GM18951 (cell line): ENCODE results near the gene ZNF606.
A peak's percentile ranks its signal among the peaks of the same experiment; 100 is the strongest.

ENCODE experiments used
- POLR2A ChIP-seq: IDR thresholded peaks from 4 replicates; pipeline ENCODE4 v1.6.1; 2011; ENCODE audit warnings: mild to moderate bottlenecking; ENCODE audit not compliant: insufficient read length, insufficient read depth; ENCODE audit errors: extremely low read depth
- in situ Hi-C: fragments of 300-500 bp; cut with MboI; formaldehyde crosslinking; loops from one replicate; pipeline ENCODE4 v1.12.0; 2022; ENCODE audit warnings: low sequenced_read_pairs, mixed read lengths, inconsistent platforms; ENCODE audit not compliant: unreplicated experiment

The ZNF606 gene

DNA sequence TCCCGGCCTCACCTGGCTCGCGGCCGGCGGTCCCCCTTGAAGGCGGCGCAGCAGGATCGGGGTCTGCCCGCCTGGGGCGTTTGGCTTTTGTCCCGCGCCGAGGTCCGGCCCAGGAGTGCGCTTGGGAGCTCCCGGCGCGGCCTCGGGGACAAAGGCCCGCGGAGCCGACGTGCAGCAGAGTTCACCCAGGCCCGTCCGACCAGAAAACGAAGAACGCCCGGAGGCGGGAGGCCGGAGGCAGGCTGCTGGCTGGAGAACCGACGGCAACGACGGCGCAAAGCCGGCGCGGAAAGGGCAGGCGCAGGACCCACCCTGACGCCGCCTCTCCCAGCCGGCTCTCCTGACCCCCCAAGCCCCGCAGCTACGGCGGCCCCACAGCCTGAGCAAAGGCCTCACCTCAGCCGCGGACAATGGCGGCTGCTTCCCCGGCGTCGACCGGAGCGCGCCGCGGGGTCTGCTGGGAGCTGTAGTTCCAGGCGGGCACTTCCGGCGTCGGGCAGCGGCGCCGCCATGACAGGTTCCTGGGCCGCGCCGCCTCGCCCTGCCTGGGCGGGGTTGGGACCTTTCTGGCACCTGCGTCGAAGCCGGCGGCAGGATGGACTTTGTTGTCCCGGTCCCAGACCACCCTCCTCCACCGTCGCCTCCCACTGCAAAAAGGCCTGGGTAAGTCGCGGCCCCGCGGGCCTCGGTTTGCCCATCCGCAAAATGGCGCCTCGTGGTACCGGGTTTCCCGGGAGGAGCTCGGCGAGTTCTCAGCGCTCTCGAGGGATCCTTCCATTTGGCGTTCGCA lies at the start of gene ZNF606:
Gene ZNF606 (minus strand): TSS at position 437 of the 790 bp plus-strand sequence. CDS start 1,501 bp downstream, outside the sequence.
- in situ Hi-C loops = no loop called here
- TF ChIP-seq POLR2A = peak; percentile 79

GRCh38 chr19:58052256-58052655 lies 49.6 kb upstream of the ZNF606 start:
- in situ Hi-C loops = no loop called here
- no peak for TF ChIP-seq POLR2A

GRCh38 chr19:58047672-58048071 lies 45.1 kb upstream of the ZNF606 start:
- TF ChIP-seq POLR2A = no peak
- in situ Hi-C loops = no loop called here

DNA sequence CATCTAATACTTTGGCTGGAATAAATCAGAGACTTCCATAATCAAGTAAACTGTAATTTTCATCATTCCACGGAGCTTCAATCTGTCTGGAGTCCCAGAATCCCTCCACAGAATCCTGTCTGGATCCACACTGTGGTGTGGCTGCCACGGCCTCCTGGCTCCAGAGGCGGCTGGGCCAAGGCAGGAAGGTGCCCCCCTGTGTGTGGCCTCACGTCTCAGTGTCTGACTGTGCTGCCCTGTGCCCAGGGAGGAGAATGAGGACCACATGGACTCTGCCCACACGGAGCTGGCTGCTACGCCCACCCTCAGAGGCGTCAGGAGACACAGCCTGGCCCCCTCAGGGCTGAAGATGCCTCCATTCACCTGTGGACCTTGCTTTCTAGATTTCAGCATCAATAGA lies 44.2 kb upstream of the ZNF606 start:
- no peak for TF ChIP-seq POLR2A
- in situ Hi-C loops = no loop called here

GRCh38 chr19:58045411-58046050 lies 42.9 kb upstream of the ZNF606 start:
- TF ChIP-seq POLR2A = no peak
- in situ Hi-C loops = no loop called here

DNA sequence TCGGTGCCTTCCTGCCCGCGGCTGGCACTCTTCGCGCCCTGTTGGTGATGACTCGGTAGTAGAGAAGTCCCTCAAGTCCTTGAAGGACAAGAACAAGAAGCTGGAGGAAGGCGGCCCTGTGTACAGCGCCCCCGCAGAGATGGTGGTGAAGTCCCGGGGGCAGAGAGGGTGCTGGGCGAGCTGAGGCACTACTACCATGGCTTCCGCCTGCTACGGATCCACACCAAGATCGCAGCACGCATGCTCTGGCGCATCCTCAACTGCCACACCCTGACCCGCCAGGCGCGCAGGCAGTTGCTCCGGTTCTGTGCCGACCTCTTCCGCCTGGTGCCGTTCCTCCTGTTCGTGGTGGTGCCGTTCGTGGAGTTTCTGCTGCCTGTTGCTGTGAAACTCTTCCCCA lies 42.3 kb upstream of the ZNF606 start:
- in situ Hi-C loops = no loop called here
- no peak for TF ChIP-seq POLR2A

DNA sequence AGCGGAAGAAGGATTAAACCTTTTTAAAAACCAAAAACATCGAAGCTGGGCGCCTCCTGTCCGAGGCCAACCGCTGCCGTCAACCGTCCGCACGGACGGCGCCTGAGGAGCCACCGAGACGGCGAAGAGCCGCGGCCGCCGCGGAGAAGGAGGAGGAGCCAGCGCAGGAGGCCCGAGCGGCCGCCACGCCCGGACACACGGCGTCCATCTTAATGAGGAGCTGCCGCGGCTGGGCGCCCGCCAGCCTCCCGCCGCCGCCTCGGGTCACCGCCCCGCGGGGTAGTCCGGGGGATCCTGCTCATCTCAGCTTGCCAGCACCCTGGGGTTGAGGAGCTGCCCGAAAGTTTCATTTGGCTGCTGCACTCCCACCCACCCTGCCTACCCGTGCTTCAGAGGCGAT lies 41.8 kb upstream of the ZNF606 start:
- no peak for TF ChIP-seq POLR2A
- in situ Hi-C loops = no loop called here

- no peak for TF ChIP-seq POLR2A
- in situ Hi-C loops = no loop called here
Measured at GRCh38 chr19:58042495-58043340, 40.1 kb upstream of the ZNF606 start.

- TF ChIP-seq POLR2A = no peak
- in situ Hi-C loops = no loop called here
Measured at GRCh38 chr19:58040751-58041525, 38.3 kb upstream of the ZNF606 start.

GRCh38 chr19:58038688-58039204 lies 36.1 kb upstream of the ZNF606 start:
- no peak for TF ChIP-seq POLR2A

GRCh38 chr19:58037927-58038687 lies 35.5 kb upstream of the ZNF606 start:
- in situ Hi-C loops = no loop called here
- no peak for TF ChIP-seq POLR2A

More at GRCh38 chr19:58038688-58039204, 36.1 kb upstream of the ZNF606 start:
- in situ Hi-C loops = no loop called here

DNA sequence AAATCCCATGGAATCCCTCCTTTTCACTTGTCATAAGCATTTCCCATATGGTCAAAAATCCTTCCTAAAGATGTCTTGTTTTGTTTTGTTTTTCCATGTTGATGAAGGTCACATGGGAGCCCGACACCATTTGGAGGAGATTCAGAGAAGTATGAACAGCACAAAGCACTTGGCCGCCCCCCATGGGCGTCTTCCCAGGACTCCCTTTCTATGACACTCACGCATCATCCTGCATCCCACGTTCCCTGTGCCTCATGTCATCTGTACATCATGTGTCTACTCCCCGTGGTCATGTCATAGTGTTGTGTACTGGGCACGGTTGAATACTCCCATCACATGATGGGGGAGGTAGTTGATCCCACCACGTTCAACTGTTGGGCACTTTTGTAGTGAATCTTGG lies 33.2 kb upstream of the ZNF606 start:
- in situ Hi-C loops = no loop called here
- TF ChIP-seq POLR2A = no peak
